Activated naive CD8-positive, alpha-beta T cell treated with anti-CD3 and anti-CD28 coated beads, Interleukin-2, amount 50 U/mL, for 16 hours (primary cell): ENCODE data around the gene ARF1.

Experiments
- DNase-seq: peaks from one replicate; pipeline ENCODE4 v3.0.0-alpha.2; 2020; ENCODE audit warnings: low read depth, low spot score

Gene ARF1

DNA sequence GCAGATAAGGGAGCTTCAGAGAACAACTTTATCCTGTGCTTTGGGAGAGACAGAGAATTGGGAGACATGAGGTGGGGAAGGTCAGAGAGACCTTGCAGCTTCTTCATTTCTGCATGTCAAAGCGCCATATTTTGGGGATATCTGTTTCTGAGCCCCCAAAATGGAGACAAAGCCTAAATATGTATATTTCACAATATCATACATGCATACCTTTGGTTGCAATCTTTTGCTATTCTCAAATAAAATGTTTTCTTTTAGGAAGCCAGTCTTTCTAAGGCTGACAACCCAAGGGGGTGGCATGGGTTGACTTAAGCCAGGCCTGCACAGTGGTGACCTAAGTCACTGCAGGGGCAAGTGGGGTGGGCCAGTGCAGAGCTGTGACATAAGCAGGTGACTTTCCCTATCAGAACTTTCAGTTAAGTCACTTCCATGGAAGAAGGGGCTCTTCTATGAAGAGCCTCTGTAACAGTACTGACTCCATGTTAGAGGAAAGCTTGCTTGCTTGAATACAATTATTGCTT lies 40.5 kb downstream of the ARF1 start:
- DNase-seq = no peak

DNA sequence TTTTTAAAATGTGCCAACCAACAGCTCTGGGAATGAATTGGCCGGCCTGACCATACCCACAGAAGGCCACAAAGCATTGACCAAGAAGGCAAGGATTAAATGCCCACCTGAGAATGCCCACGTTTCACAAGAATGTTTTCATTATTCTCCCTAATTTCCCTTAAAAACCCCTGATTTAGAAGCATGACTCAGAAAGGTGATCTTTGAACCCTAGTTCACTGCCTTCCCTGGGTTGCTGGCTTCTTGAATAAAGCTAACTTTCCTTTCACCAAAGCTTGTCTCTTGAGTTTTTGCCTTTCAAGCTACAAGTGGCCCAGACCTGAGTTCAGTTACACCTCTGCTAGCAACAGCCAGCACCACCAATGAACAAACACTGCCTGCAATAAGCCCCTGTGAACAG lies 41.0 kb downstream of the ARF1 start:
- no peak for DNase-seq

DNA sequence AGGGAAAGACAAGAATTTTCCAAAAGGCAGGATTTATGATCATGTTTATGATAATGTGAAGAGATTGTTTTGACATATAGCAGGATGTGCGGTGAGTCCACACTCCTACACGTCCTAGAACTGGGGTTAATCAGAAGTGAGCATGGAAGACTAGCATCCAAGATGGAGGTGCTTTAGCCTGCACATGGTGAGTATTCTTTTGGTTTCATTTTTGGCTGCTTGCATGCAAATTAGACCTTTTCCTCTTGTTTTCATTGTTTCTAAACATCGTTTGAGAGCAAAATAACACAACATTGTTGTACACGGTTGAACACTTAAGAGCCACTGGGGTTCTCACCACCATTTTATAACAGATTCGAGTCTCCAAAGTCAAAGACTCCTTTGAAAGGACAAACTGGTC lies 42.7 kb downstream of the ARF1 start:
- no peak for DNase-seq

DNA sequence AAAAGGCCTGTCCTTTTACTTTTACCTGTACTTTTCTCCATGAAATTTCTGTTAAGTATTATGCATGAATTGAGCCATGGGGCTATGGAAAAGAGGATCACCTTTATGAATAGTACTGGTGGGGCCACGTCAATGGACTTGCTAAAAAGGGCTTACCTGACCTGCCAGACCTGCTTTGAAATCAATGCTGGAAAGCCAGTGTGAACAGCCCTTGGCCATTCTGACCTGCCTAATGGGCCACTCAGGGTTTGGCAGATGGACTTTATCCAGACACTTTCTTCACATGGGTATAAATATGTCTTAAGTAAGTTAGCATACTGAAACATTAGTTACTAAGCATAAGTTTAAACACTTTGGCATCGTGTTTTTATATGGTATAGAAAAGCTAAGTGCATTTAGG lies 49.3 kb downstream of the ARF1 start:
- no peak for DNase-seq

DNA sequence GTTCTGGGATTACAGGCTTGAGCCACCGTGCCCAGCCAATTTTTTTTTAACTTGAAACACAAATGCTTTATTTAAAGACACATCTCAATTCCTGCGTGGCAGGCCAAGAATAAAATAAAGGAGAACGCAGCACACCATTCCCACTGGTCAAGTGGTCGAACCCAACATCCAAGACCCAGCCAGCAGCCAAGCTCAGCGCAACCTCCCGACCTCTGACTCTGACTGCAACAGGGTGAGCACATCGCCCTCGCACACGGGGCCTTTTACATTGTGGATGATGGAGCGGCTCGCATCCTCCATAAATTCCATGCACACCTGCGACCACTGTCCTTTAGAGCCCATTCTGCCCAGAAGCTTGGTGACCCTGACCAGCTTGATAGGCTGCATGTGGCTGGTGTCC lies 52.1 kb downstream of the ARF1 start:
- no peak for DNase-seq

DNA sequence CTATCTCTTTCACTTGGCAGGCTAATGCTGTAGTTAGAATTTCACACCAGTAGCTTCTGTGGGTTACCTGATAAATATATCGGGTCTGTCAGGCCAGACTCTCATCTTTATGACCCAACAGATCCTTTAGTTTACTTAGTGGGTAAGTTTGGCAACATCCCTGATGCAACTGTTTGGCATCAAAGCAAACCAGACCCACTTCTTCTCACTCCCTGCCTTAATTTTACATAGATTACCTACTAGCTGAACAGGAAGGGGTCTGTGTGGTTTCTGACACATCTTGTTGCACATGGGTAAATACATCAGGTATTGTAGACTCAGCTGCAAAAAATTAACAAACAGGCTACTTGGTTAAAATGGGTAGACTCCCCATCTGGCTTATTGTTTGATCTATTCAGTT lies 54.4 kb downstream of the ARF1 start:
- DNase-seq = no peak

DNA sequence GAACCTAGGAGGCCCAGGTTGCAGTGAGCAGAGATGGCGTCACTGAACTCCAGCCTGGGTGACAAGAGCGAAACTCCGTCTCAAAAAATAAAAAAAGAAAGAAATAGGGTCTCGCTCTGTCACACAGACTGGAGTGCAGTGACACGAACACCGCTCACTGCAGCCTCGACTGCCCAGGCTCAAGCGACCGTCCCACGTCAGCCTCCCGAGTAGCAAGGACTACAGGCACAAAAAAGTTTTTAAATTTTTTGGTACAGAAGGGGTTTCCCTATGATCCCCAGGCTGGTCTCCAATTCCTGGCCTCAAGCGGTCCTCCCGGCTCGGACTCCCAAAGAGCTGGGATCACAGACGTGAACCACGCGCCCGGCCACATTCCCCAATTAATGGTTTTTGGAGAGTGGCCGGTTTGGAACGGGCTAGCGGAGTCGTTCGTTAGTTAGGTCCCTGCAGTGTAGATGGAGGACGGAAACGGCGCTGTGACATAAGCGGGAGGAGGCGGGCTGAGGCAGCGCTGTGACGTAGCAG lies 57.0 kb downstream of the ARF1 start:
- no peak for DNase-seq

DNA sequence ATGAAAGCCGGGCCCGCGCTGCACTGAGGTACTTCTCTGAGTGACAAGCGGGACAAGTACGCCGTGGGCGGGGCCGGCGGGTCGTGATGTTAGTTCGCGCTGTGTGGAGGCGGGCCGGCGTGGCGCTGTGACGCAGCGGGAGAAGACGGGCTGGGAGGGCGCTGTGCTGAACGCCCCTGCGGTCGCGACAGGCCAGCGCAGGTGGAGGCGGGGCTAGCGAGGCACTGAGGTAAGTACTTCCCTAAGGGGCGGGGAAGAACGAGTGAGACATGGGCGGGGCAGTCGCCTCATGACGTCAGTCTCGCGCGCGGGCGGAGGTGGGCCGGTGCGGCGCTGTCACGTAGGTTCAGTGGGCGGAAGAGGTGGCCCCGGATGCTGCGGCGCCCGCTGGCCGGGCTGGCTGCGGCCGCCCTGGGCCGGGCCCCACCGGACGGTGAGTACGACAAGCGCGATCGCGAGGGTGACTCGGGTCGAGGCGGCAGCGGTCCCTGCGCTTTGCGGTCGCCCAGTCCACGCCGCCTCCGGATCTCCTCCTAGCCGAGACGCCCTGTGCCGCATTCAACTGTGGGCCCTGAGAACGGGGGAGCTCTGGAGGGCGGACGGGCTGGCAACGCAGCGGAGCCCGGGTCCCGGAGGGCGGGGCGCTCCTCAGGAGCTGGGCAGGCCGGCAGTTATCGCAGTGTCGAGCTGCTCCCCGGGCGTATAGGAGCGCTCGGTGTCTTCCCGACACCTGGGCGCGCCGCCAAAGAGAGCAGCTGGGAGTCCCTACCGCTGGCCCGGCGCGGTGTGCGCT lies 57.6 kb downstream of the ARF1 start, which contains the start of gene GUK1:
GUK1 (plus strand) TSS at position 349 of the 793 bp plus-strand sequence; CDS start at position 373, 24 bp downstream.
- peak; percentile 100 for DNase-seq

DNA sequence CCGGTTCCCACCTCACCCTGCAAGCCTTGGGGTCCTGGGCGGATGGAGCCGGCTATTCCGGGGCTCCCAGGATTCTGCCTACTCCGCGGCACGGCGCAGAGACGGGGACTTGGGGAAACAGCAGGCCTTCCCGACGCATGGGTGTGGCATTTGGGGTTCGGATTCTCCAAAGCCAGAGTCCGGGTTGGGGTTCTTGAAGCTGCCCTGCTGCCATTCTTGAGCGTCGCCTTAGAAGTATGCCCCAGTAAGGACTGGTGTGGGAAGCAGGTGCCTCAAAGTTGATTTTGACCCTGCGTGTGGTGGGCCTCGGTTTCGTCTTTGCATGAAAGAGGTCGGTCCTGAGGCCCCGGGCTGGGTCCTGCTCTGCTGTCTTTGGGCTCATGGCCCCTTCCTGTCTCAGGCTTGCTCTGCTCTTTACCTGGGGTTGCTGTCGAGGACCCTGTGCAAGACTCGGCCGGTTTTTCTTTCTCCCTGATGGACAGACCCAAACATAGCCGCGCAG lies 58.3 kb downstream of the ARF1 start:
- no peak for DNase-seq

DNA sequence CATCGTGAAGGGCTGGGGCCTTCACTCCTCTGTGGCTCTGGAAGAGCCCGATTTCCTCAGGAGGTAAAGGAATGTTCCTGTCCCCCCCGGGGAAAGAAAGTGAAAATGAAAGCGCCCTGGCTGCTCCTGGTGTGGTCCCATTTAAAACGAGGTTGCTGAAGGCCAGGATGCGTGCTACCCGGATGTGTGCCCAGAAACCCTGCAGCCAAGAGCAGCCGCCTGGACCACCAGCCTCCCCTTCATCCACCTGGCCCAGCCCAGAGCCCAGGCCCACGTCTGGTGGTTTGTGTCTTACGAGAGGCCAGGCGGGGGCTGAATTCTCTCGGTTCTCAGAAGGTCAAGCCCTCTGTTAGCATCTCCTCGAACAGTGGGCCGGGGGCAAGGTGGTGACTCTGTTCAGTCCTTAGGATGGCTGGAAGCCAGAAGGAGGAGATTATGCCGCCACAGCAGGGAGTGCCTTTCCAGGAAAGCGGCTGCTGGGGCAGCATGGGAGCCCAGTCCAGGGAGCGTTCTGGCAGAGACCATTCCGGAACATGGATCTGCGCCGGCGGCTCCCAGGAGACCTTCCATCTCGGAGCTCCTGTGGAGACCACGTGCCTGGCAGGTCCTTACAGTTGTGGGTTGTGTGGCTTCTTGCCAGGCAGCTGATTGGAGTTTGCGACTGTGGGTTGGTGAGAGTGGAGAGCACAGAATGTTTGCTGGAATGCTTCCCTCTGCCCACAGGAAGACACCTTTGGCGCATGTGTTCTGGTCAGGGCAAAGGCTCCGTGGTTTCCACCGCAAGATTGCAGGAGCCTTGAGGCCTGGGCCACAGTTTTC lies 58.9 kb downstream of the ARF1 start:
- DNase-seq = no peak

DNA sequence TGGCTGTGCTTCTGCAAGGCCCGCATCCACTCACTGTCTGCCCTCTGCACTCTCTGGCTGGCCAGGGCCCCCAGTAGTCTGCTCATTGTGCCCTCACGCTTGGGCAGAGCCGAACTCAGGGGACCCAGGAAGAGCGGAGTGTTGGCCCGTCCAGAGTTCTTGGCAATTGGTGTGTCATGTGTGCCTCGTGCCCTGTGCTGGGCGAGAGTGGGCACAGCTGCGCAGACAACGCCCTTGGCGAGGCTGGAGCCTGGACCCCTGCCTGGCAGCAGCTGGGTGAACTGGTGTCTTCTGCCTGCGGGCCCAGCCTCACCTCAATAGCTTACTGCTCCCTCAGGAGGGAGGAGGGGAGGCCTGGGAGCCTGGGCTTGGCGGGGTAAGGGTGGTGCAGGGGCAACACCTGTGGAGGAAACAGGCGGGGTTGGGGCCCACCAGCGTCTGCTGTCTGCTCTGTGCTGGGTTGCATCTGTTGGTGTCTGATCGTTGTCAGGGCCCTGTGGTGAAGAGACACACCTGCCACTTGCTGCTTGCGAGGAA lies 59.7 kb downstream of the ARF1 start:
- DNase-seq = no peak

DNA sequence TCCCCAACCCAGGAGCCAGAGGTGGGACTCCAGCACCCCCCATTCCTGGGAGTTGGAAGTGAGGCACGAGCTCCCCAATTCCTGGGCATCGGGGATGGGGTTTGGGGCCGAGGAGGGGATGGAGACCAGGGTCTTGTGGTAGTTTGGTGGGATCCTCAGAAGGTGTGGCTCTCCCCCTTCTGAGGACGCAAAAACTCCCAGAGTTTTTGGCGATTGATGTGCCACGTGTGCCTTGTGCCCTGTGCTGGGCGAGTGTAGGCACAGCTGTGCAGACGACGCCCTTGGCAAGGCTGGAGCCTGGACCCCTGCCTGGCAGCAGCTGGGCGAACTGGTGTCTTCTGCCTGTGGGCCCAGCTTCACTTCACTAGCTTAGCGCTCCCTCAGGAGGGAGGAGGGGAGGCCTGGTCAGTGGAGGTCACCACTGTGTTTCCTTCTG lies 60.2 kb downstream of the ARF1 start:
- no peak for DNase-seq

DNA sequence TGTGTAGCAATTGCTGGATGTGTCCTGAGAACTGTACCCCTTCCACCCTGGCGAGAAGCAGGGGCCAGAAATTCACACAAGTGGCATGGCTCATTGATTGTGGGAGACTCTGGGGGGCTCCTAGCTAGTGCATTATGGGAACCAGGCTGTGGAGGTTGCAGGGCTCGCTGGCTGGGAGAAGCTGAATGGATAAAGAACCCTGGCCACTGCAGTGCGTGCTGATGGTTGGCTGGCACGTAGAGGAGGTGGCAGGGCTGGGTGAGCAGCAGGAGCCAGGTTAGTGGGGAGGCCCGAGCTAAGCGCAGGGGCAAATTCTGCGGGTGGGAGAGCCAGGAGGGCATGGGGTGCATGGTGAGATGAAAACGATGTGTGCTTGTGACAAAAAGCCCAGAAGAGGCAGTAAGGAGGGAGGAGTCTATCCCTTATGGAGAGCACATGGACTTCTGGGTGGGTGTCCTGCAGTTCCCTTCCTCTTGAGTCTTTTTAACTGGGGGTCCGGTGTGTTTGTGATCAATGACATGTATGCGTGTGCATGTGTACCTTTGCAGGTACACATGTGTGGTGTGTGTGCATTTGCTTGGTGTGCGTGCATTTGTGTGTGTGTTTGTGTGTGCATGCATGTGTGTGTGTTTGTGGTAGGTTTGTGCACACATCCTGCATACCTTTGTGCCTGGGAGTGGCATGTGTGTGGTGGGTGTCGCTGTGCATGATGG lies 61.1 kb downstream of the ARF1 start:
- DNase-seq = no peak

DNA sequence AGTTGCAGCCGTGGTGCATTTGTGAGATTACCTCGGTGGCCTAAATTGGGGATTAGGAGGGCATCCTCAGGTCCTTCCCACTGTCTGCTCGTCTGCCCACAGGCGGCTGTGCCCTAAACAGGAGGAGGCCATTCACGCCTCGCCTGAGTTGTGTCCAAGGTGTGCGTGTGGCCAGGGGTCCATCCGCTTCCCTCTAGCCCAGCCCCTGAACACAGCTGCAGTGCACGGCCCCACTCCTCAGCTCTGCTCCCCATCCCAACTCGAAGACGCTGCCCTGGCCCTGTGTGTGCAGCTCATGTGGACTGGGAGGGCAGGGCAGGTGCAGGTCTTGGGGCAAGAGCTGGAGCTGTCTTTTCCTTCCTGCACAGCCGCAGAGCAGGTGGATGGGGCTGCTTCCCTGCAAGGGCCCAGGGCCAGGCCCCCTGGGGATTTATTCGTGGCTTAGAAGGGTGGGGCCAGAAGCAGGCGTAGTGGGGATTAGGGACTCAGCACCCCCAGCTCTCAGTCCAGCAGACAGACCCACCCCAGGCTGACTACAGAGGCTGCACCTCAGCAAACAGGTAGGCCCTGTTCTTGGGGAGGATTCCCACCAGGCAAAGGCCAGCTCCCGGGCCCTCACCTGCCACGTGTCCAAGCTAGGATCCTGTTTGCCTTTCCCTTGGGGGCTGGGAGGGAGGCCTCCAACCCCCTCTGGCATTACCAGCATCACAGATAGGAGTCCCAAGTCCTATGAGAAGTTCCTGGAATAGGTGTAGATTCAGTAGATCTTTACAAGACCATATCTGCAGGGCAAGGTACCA lies 61.9 kb downstream of the ARF1 start:
- no peak for DNase-seq

DNA sequence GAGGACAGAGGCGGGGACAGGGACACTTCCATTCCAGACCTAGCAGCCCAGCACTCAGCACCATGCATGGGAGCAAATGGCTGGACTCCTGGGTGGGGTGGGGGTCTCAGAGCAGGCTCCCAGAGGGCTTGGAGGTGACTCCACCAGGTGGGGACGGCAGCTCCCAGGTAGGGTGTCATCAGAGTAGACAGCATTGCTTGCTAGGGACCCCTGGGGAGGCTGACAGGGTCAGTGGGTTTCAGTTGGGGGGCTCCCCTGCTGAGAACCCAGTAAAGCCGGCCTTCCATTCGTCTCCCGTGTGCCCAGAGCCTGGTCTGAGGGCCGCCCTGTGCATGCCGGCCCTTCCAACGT lies 62.5 kb downstream of the ARF1 start:
- DNase-seq = no peak

DNA sequence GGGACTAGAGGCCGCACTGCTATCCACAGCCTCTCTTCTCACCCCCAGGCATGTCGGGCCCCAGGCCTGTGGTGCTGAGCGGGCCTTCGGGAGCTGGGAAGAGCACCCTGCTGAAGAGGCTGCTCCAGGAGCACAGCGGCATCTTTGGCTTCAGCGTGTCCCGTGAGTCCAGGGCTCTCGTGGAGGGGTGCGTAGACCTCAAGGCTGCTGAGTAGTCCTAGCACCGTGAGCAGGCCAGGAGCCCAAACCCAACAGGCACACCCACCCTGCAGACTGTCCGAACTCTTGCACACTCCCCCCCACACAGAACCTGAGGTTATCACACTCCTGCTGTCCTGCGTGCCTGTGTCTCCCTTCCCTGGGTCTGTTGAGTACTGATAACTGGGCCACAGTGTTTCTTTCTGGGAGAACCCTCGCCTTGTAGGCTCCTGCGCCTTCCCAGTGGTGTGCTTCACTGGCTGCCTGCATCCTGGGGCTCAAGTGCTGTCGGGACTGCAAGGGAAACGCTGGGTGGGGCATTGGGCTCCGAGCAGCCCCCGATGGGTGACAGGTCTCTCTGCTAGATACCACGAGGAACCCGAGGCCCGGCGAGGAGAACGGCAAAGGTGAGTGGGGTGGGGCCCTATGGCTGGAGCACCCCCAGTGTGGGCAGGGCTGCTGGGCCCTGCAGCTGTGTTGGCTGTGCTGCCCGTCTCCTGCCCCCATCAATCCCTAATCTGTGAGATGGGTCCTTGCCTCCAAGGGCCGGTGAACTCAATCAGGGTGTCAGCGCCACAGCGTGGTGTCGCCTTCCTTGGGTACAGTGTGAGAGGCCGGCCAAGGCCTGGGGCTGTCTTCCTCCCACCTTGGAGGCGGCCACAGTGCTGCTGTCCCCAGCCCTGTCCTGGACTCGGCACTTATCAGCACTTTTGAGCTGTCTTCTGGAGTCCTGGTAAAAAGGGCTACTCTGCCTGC lies 63.2 kb downstream of the ARF1 start:
- no peak for DNase-seq

DNA sequence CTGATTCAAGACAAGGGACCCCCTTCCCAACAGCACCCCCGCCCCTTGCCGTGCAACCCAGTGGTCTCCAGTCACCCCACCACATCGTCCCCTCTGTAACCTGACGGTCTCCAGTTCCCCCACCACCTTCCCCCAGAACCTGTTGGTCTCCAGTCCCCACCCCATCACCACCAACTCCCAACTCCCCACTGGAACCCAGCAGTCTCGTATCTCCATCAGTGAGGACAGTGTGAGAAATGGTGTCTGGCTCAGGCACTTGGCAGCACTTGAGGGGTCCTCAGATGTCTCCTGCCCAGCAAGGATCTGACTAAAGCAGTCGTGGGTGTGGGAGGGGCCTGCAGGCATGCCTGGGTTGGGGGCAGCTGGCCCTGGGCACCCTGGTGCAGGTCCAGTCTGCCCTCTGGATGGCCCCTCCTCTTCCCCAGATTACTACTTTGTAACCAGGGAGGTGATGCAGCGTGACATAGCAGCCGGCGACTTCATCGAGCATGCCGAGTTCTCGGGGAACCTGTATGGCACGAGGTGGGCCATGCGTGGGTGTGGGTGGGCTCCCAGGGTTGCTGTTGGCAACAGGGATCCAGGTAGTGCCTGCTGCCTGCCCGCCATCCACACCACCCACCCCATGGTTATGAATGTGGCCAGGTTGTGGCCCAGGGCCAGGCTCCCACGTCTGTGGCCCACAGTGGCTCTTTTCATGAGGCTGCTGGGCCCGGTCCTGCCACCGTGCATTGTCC lies 64.1 kb downstream of the ARF1 start:
- DNase-seq = no peak

DNA sequence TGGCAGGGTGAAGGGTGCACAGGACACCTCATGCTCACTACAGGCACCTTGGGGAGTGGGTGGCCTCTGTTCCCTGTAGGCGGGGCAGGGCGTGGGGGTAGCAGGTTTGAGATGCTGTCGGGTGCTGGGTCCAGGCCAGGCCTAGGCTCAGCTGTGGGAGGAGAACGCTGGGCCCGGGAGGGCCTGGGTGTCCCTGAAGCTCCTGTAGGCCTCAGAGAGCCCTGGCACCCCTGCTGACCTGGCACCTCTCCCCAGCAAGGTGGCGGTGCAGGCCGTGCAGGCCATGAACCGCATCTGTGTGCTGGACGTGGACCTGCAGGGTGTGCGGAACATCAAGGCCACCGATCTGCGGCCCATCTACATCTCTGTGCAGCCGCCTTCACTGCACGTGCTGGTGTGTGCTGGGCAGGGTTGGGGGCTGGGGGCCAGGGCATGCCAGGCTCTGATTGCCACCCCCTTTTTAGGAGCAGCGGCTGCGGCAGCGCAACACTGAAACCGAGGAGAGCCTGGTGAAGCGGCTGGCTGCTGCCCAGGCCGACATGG lies 64.7 kb downstream of the ARF1 start:
- DNase-seq = no peak
